MCF 10A (cell line): Measurements from ENCODE around the gene KCNJ6. TPM values are rescaled to one million over a fixed set of nuclear protein-coding genes. Genes with fewer than 3 reads are reported as not detected.

Experiments used
- BruUV-seq: library from RNA; stranded (reverse); fragments of 400-500 nt; replicated peaks from 2 replicates; lab custom pipeline; 2021; lab: Mats Ljungman, UMichigan
- CTCF ChIA-PET: fragments of 300-600 bp; sonication (Branson Sonifier 250); formaldehyde crosslinking; extraction: SDS; loops from one replicate; lab custom pipeline; 2021; ENCODE audit warnings: antibody characterized with exemption, inconsistent platforms; lab: Yijun Ruan, JAX
- POLR2A ChIA-PET: fragments of 300-600, 350-650 bp; sonication (Branson Sonifier 250); formaldehyde crosslinking; extraction: SDS; loops from one replicate; lab custom pipeline; 2020; ENCODE audit warnings: antibody characterized with exemption, inconsistent platforms; lab: Yijun Ruan, JAX
- DNase-seq: peaks from one replicate; pipeline ENCODE4 v3.0.0-alpha.2; 2018; ENCODE audit not compliant: unreplicated experiment
- H3K27ac Mint-ChIP-seq: one replicate; pipeline ENCODE4 v1.8.0; 2022; ENCODE audit warnings: mild to moderate bottlenecking, low read depth, mixed read lengths; ENCODE audit not compliant: unreplicated experiment
- H3K27me3 Mint-ChIP-seq: one replicate; pipeline ENCODE4 v1.8.0; 2022; ENCODE audit warnings: mixed read lengths; ENCODE audit not compliant: insufficient read depth, unreplicated experiment
- H3K36me3 Mint-ChIP-seq: one replicate; pipeline ENCODE4 v1.8.0; 2022; ENCODE audit warnings: mild to moderate bottlenecking, moderate library complexity, mixed read lengths; ENCODE audit not compliant: insufficient read depth, unreplicated experiment
- H3K4me1 Mint-ChIP-seq: one replicate; pipeline ENCODE4 v1.8.0; 2022; ENCODE audit warnings: mixed read lengths; ENCODE audit not compliant: insufficient read depth, unreplicated experiment
- H3K4me3 Mint-ChIP-seq: one replicate; pipeline ENCODE4 v1.8.0; 2022; ENCODE audit warnings: mild to moderate bottlenecking, moderate library complexity, mixed read lengths; ENCODE audit not compliant: unreplicated experiment
- H3K9me3 Mint-ChIP-seq: one replicate; pipeline ENCODE4 v1.8.0; 2022; ENCODE audit warnings: mixed read lengths; ENCODE audit not compliant: unreplicated experiment
- CTCF ChIP-seq: fragments of 200-600 bp; IDR thresholded peaks from one replicate; pipeline ENCODE4 v1.8.0; 2022; ENCODE audit warnings: antibody characterized with exemption, mild to moderate bottlenecking; ENCODE audit not compliant: unreplicated experiment
- intact Hi-C: fragments of 100-400 bp; cut with micrococcal nuclease; formaldehyde crosslinking; loops from 2 replicates; pipeline ENCODE4 v1.14.1; 2022
- total RNA-seq: library from RNA; stranded (reverse); gene quantifications from 2 replicates; pipeline ENCODE4 v1.2.3, GENCODE V29; 2022

The KCNJ6 gene
- total RNA-seq, 1 experiment from 2014 or later, result 0.28 TPM

GRCh38 chr21:37874904-37875780, 41.1 kb downstream of the KCNJ6 start:
- no TSS peak for BruUV-seq
- no peak for DNase-seq
- peaks cover 42% of the 10 kb centered on the region for H3K4me1 Mint-ChIP-seq
- CTCF ChIA-PET, result no interaction called here
- POLR2A ChIA-PET, result interaction anchor here (0.5 kb wide), 1 partner anchor 160 kb away, joined by 3 read pairs; no protein-coding TSS in a partner anchor
- no peaks in the 10 kb centered on the region for H3K27me3 Mint-ChIP-seq
- H3K27ac Mint-ChIP-seq, result no peak overlapping the region
- no peaks in the 10 kb centered on the region for H3K36me3 Mint-ChIP-seq
- no peak overlapping the region for H3K4me3 Mint-ChIP-seq
- intact Hi-C loops, result no loop called here
- H3K9me3 Mint-ChIP-seq, result no peaks in the 10 kb centered on the region
- TF ChIP-seq CTCF, result no peak

GRCh38 chr21:37874481-37874880, 41.8 kb downstream of the KCNJ6 start:
- no TSS peak for BruUV-seq
- POLR2A ChIA-PET, result interaction anchor here (0.5 kb wide), 1 partner anchor 159 kb away, joined by 3 read pairs; no protein-coding TSS in a partner anchor
- CTCF ChIA-PET, result no interaction called here
- no peaks in the 10 kb centered on the region for H3K27me3 Mint-ChIP-seq
- H3K4me1 Mint-ChIP-seq, result peaks cover 45% of the 10 kb centered on the region
- no peak for TF ChIP-seq CTCF
- no peak overlapping the region for H3K27ac Mint-ChIP-seq
- H3K36me3 Mint-ChIP-seq, result no peaks in the 10 kb centered on the region
- intact Hi-C loops, result no loop called here
- H3K4me3 Mint-ChIP-seq, result no peak overlapping the region
- DNase-seq, result no peak
- H3K9me3 Mint-ChIP-seq, result no peaks in the 10 kb centered on the region

- Mint-ChIP-seq H3K4me3 (no peak overlapping the region), H3K27me3 (no peaks in the 10 kb centered on the region), H3K27ac (no peak overlapping the region), H3K9me3 (no peaks in the 10 kb centered on the region), H3K4me1 (peaks cover 43% of the 10 kb centered on the region), H3K36me3 (no peaks in the 10 kb centered on the region)
- CTCF ChIA-PET, result no interaction called here
- intact Hi-C loops, result no loop called here
- no TSS peak for BruUV-seq
- no peak for TF ChIP-seq CTCF
- POLR2A ChIA-PET, result no interaction called here
- DNase-seq, result peak; percentile 17
Measured at GRCh38 chr21:37873655-37874054, 42.6 kb downstream of the KCNJ6 start.

GRCh38 chr21:37871121-37871862, 45.0 kb downstream of the KCNJ6 start:
- CTCF ChIA-PET, result interaction anchor here (0.7 to 0.8 kb wide), 3 partner anchors 62 to 436 kb away, joined by 3 read pairs; no protein-coding TSS in a partner anchor
- peak; percentile 66 for DNase-seq
- no TSS peak for BruUV-seq

More at GRCh38 chr21:37871121-37871862, 45.0 kb downstream of the KCNJ6 start:
- TF ChIP-seq CTCF, result no peak
- H3K36me3 Mint-ChIP-seq, result no peaks in the 10 kb centered on the region
- no peak overlapping the region for H3K27ac Mint-ChIP-seq
- POLR2A ChIA-PET, result interaction anchor here (0.7 to 1.7 kb wide), 5 partner anchors 8 to 100 kb away, joined by 3 to 5 read pairs (median 3); no protein-coding TSS in a partner anchor
- no peak overlapping the region for H3K4me3 Mint-ChIP-seq
- peaks cover 32% of the 10 kb centered on the region for H3K4me1 Mint-ChIP-seq
- H3K27me3 Mint-ChIP-seq, result no peaks in the 10 kb centered on the region
- no peaks in the 10 kb centered on the region for H3K9me3 Mint-ChIP-seq
- intact Hi-C loops, result no loop called here
